ENCODE data around the gene RAVER1. TPM values are rescaled to one million over a fixed set of nuclear protein-coding genes. Genes with fewer than 3 reads are reported as not detected.

The RAVER1 gene
- total and polyA plus RNA-seq, 9 of the 15 experiments (the other 6 are each of a cell fraction or from before 2014, with no cell fraction given) = 0.06 to 113 (median 7.0) TPM

DNA sequence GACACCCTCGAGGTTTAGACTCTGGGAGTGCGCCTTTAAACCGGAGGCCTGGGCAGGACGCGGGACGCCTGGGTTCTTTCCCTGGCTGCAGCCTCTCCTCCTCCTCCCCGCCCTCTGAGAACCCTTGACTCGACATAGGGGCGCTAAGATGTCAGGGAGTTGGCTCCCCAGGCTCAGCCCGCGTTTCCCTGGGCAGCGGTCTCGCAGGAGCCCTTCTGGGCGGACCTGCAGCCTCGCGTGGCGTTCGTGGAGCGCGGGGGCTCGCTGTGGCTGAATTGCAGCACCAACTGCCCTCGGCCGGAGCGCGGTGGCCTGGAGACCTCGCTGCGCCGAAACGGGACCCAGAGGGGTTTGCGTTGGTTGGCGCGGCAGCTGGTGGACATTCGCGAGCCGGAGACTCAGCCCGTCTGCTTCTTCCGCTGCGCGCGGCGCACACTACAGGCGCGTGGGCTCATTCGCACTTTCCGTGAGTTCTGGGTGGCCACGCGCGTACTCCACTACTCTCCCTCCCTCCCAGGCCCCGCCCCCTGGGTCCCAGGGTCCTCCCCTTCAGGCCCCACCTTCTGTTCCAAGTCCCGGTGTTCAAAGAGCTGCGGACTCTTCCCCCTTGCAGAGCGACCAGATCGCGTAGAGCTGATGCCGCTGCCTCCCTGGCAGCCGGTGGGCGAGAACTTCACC is 42.3 kb downstream of the RAVER1 start (continued):
- TF ChIP-seq, protein P1, sequence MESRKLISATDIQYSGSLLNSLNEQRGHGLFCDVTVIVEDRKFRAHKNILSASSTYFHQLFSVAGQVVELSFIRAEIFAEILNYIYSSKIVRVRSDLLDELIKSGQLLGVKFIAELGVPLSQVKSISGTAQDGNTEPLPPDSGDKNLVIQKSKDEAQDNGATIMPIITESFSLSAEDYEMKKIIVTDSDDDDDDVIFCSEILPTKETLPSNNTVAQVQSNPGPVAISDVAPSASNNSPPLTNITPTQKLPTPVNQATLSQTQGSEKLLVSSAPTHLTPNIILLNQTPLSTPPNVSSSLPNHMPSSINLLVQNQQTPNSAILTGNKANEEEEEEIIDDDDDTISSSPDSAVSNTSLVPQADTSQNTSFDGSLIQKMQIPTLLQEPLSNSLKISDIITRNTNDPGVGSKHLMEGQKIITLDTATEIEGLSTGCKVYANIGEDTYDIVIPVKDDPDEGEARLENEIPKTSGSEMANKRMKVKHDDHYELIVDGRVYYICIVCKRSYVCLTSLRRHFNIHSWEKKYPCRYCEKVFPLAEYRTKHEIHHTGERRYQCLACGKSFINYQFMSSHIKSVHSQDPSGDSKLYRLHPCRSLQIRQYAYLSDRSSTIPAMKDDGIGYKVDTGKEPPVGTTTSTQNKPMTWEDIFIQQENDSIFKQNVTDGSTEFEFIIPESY (CRISPR knock-in tag; IDR thresholded peaks at IDR 0.05) = no peak
- TF ChIP-seq XRCC3 (IDR thresholded peaks at IDR 0.05) (no peak), MCM7 (IDR thresholded peaks at IDR 0.05) (no peak), ZKSCAN8 (CRISPR knock-in tag; IDR thresholded peaks at IDR 0.05) (no peak), ZSCAN29 (IDR thresholded peaks at IDR 0.05) (no peak), RBBP5 (IDR thresholded peaks at IDR 0.05; ENCODE audit: borderline replicate concordance, insufficient read depth, low read length, poor library complexity, severe bottlenecking) (peak; percentile 37), DMBX1 (CRISPR knock-in tag; IDR thresholded peaks at IDR 0.05; ENCODE audit: borderline replicate concordance) (no peak), MED1 (CRISPR knock-in tag; IDR thresholded peaks at IDR 0.05; ENCODE audit: borderline replicate concordance) (no peak), SRSF7 (optimal IDR thresholded peaks at IDR 0.05; ENCODE audit: low read depth, low read length) (no peak), HDAC1 (IDR thresholded peaks at IDR 0.05) (peak in 1 of 2 experiments; percentile 35; a peak in 1 of 4 replicates), BRCA1 (IDR thresholded peaks at IDR 0.05) (no peak), BRCA1 (CRISPR knock-in tag; IDR thresholded peaks at IDR 0.05) (0 out of 2 replicates have a peak, but pooled peaks have one; percentile 9), RHOXF2B (CRISPR knock-in tag; conservative IDR thresholded peaks at IDR 0.05) (no peak), MEF2D (tag; conservative IDR thresholded peaks at IDR 0.05; ENCODE audit: low read depth) (no peak), ZNF561 (CRISPR knock-in tag; conservative IDR thresholded peaks at IDR 0.05) (no peak)
- TF ChIP-seq, protein P2, sequence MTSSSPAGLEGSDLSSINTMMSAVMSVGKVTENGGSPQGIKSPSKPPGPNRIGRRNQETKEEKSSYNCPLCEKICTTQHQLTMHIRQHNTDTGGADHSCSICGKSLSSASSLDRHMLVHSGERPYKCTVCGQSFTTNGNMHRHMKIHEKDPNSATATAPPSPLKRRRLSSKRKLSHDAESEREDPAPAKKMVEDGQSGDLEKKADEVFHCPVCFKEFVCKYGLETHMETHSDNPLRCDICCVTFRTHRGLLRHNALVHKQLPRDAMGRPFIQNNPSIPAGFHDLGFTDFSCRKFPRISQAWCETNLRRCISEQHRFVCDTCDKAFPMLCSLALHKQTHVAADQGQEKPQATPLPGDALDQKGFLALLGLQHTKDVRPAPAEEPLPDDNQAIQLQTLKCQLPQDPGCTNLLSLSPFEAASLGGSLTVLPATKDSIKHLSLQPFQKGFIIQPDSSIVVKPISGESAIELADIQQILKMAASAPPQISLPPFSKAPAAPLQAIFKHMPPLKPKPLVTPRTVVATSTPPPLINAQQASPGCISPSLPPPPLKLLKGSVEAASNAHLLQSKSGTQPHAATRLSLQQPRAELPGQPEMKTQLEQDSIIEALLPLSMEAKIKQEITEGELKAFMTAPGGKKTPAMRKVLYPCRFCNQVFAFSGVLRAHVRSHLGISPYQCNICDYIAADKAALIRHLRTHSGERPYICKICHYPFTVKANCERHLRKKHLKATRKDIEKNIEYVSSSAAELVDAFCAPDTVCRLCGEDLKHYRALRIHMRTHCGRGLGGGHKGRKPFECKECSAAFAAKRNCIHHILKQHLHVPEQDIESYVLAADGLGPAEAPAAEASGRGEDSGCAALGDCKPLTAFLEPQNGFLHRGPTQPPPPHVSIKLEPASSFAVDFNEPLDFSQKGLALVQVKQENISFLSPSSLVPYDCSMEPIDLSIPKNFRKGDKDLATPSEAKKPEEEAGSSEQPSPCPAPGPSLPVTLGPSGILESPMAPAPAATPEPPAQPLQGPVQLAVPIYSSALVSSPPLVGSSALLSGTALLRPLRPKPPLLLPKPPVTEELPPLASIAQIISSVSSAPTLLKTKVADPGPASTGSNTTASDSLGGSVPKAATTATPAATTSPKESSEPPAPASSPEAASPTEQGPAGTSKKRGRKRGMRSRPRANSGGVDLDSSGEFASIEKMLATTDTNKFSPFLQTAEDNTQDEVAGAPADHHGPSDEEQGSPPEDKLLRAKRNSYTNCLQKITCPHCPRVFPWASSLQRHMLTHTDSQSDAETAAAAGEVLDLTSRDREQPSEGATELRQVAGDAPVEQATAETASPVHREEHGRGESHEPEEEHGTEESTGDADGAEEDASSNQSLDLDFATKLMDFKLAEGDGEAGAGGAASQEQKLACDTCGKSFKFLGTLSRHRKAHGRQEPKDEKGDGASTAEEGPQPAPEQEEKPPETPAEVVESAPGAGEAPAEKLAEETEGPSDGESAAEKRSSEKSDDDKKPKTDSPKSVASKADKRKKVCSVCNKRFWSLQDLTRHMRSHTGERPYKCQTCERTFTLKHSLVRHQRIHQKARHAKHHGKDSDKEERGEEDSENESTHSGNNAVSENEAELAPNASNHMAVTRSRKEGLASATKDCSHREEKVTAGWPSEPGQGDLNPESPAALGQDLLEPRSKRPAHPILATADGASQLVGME (CRISPR knock-in tag; IDR thresholded peaks at IDR 0.05) = 0 out of 2 replicates have a peak, but pooled peaks have one; percentile 15
- TF ChIP-seq, protein P3, sequence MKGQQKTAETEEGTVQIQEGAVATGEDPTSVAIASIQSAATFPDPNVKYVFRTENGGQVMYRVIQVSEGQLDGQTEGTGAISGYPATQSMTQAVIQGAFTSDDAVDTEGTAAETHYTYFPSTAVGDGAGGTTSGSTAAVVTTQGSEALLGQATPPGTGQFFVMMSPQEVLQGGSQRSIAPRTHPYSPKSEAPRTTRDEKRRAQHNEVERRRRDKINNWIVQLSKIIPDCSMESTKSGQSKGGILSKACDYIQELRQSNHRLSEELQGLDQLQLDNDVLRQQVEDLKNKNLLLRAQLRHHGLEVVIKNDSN (CRISPR knock-in tag; IDR thresholded peaks at IDR 0.05) = 0 out of 2 replicates have a peak, but pooled peaks have one; percentile 17

All from K562 (cell line).